GM12801 (cell line): ENCODE measurements around the gene JARID2.

ENCODE experiments used
- TF ChIP-seq, protein P1 (sequence below): IDR thresholded peaks from one replicate; pipeline ENCODE4 v1.5.1; 2011; ENCODE audit warnings: control low read depth; ENCODE audit not compliant: insufficient read length; ENCODE audit errors: extremely low read depth

Gene JARID2

GRCh38 chr6:15248451-15249370 is 2.8 kb downstream of the JARID2 start:
- TF ChIP-seq, protein P1, sequence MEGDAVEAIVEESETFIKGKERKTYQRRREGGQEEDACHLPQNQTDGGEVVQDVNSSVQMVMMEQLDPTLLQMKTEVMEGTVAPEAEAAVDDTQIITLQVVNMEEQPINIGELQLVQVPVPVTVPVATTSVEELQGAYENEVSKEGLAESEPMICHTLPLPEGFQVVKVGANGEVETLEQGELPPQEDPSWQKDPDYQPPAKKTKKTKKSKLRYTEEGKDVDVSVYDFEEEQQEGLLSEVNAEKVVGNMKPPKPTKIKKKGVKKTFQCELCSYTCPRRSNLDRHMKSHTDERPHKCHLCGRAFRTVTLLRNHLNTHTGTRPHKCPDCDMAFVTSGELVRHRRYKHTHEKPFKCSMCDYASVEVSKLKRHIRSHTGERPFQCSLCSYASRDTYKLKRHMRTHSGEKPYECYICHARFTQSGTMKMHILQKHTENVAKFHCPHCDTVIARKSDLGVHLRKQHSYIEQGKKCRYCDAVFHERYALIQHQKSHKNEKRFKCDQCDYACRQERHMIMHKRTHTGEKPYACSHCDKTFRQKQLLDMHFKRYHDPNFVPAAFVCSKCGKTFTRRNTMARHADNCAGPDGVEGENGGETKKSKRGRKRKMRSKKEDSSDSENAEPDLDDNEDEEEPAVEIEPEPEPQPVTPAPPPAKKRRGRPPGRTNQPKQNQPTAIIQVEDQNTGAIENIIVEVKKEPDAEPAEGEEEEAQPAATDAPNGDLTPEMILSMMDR = no peak

DNA sequence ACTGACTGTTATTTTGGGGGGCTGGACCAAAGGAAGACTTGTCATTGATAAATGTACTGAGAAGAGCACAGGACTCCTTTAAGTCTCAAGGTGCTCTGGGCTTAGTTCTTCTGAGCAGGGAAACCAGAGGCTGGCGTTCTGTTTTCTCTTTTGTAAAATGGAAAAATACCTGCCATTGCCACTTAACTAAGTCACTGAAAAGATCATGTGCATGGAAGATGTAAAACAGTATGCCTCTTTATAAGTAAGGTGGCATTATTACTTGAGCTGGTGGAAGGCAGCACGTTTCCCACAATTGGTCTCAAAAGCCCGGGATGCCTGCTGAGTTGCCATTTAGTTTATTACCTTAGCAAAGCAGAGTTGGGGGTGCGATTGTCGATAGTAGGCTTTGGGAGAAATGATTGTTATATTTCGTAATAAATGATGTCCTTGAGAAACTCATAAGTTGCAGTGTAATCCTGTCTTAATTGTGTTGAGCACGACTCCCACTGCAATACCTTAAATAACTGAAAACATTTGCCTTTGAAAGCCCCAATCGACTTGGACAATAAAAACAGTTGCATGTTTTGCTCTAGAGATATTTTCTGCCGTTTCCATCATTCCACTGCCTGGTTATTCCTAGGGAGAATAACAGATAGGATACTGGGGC is 3.6 kb downstream of the JARID2 start:
- TF ChIP-seq, protein P1 = no peak

- TF ChIP-seq, protein P1 = no peak
Measured at GRCh38 chr6:15250187-15251168, 4.6 kb downstream of the JARID2 start.

DNA sequence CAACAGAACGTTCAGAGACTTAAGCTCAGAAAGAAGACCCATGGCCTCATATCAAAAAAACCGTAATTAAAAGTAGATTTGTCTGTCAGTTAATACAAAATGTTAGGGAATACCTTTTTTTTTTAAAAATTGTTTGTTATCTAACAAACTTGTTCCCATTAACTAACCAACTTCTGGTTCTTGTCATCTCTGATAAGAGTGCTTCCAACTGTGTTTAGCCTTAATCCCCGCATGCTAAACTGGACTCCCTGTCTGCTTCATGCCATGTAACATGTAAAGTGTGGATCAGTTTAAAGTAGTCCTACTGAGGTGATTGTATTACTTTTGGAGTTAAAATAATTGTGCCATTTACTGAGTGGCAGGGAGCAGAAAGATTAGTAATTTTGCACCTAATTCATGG is 6.3 kb downstream of the JARID2 start:
- TF ChIP-seq, protein P1 = no peak

- TF ChIP-seq, protein P1 = no peak
Measured at GRCh38 chr6:15253203-15254022, 7.5 kb downstream of the JARID2 start.

DNA sequence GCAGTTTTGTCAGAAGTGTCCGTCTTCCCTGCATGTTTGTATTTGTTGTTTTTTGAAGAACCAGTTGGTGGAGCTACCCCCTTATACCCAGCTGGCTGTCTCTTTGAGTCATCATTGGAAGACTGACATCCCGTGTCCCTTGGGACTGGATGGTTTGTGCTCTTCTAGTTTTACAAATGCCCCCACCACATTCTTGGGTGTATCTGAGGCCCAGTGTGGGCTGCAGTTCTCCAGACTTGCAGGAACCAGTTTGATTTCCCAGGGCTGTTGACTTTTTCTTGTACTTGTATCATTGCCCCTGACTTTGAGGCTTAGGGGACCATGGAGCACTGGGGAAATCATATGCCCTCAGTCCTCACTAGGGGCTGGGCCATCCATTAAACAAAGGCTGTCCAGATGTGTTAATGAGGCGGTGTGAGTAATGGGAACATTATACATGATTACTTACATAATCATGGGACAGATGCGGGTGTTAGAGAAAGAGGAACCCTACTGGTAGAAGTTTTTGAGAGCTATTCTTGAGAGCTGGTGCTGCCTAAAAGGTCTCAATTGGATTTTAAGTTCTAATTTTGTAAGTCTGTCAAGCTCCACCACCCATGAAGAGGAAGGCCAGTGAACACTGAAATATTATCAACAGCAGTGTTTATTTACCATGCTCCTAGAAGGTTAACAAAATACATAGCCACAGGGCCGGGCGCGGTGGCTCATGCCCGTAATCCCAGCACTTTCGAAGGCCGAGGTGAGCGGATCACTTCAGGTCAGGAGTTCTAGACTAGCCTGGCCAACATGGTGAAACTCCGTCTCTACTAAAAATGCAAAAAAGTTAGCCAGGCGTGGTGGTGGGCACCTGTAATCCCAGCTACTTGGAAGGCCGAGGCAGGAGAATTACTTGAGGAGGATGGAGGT is 8.5 kb downstream of the JARID2 start:
- TF ChIP-seq, protein P1 = no peak
